Sigmoid colon (tissue), 4 donors: ENCODE measurements around the gene SFMBT1.

ENCODE experiments used
- EP300 ChIP-seq, 4 donors: sonication (generic); formaldehyde crosslinking; IDR thresholded peaks; one replicate each; pipeline ENCODE4 v1.6.1; 2017; ENCODE audit warnings: antibody characterized with exemption in 4 of 4
- POLR2A ChIP-seq, 2 donors: fragments of 450-650 bp; IDR thresholded peaks; one replicate each; pipeline ENCODE4 v1.6.1; 2016; ENCODE audit warnings: antibody characterized with exemption in 2 of 2, mild to moderate bottlenecking in 2 of 2, moderate library complexity in 2 of 2
- POLR2AphosphoS5 ChIP-seq, 4 donors: sonication (generic); formaldehyde crosslinking; IDR thresholded peaks; one replicate each; pipeline ENCODE4 v1.6.1; 2017; ENCODE audit warnings: antibody characterized with exemption in 4 of 4
- TF ChIP-seq, protein P1 (sequence below), 4 experiments: fragments of 450-650 bp in 3 of 4; fragments of 200-600 bp in 1 of 4; IDR thresholded peaks; one replicate each; pipeline ENCODE4 v1.5.1; 2016 to 2019; ENCODE audit warnings: antibody characterized with exemption in 4 of 4, mild to moderate bottlenecking in 3 of 4, moderate library complexity in 2 of 4

DNA sequence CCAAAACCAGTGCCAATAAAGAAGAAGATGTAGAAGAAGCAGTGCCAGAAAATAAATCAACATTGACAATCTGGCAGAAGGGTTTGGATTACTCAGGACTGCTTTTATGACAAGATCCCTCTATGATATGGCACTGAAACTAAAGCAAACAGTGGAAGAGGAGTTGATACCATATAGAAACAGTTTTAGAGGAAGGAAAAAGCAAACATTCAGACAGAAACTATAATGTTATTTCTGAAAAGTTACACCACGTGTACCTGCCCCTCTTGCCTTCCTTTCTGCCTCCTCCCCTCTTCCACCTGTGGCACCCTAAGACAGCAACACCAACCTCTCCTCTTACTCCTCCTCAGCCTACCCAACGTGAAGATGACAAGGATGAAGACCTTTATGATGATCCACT lies 63.0 kb downstream of the SFMBT1 start:
- TF ChIP-seq POLR2A (IDR thresholded peaks at IDR 0.05) (no peak), EP300 (IDR thresholded peaks at IDR 0.05) (no peak), POLR2AphosphoS5 (IDR thresholded peaks at IDR 0.05) (no peak)
- TF ChIP-seq, protein P1, sequence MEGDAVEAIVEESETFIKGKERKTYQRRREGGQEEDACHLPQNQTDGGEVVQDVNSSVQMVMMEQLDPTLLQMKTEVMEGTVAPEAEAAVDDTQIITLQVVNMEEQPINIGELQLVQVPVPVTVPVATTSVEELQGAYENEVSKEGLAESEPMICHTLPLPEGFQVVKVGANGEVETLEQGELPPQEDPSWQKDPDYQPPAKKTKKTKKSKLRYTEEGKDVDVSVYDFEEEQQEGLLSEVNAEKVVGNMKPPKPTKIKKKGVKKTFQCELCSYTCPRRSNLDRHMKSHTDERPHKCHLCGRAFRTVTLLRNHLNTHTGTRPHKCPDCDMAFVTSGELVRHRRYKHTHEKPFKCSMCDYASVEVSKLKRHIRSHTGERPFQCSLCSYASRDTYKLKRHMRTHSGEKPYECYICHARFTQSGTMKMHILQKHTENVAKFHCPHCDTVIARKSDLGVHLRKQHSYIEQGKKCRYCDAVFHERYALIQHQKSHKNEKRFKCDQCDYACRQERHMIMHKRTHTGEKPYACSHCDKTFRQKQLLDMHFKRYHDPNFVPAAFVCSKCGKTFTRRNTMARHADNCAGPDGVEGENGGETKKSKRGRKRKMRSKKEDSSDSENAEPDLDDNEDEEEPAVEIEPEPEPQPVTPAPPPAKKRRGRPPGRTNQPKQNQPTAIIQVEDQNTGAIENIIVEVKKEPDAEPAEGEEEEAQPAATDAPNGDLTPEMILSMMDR (IDR thresholded peaks at IDR 0.05): no peak
